ENCODE measurements around the gene DRC7.

GRCh38 chr16:57725976-57726375 is 31.4 kb downstream of the DRC7 start:
- TF ChIP-seq CTCF (IDR thresholded peaks at IDR 0.05) = no peak
- TF ChIP-seq POLR2A (IDR thresholded peaks at IDR 0.05) = no peak

All from thyroid gland (tissue), 4 donors.